ENCODE results near the gene MAML3.

GRCh38 chr4:140031061-140031460, 122.9 kb downstream of the MAML3 start:
- TF ChIP-seq, protein P1, sequence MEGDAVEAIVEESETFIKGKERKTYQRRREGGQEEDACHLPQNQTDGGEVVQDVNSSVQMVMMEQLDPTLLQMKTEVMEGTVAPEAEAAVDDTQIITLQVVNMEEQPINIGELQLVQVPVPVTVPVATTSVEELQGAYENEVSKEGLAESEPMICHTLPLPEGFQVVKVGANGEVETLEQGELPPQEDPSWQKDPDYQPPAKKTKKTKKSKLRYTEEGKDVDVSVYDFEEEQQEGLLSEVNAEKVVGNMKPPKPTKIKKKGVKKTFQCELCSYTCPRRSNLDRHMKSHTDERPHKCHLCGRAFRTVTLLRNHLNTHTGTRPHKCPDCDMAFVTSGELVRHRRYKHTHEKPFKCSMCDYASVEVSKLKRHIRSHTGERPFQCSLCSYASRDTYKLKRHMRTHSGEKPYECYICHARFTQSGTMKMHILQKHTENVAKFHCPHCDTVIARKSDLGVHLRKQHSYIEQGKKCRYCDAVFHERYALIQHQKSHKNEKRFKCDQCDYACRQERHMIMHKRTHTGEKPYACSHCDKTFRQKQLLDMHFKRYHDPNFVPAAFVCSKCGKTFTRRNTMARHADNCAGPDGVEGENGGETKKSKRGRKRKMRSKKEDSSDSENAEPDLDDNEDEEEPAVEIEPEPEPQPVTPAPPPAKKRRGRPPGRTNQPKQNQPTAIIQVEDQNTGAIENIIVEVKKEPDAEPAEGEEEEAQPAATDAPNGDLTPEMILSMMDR (IDR thresholded peaks at IDR 0.05; ENCODE audit: insufficient read depth, low read depth, low read length): no peak
- TF ChIP-seq EZH2 (IDR thresholded peaks at IDR 0.05; ENCODE audit: insufficient read depth, low read length): no peak

Data from astrocyte (in vitro differentiated cells and primary cell).